ENCODE measurements around the gene CCDC86. TPM values are rescaled to one million over a fixed set of nuclear protein-coding genes. Genes with fewer than 3 reads are reported as not detected.

CCDC86 gene
- total and polyA plus RNA-seq, 4 experiments from 2014 or later: 7.5 to 17.2 (median 11.0) TPM

- Histone ChIP-seq H3K27me3 (ENCODE audit: insufficient read depth, low read length) (no peaks in the 10 kb centered on the region), H3K4me1 (ENCODE audit: insufficient read depth, low read length) (peaks cover 3% of the 10 kb centered on the region), H3K36me3 (ENCODE audit: insufficient read depth, low read length) (peaks cover 19% of the 10 kb centered on the region), H3K4me3 (ENCODE audit: low read length in 2 of 2) (no peak overlapping the region), H3K9me3 (ENCODE audit: control insufficient read depth in 1 of 2, low read length in 2 of 2) (no peaks in the 10 kb centered on the region), H3K27ac (ENCODE audit: low read depth, low read length) (no peak overlapping the region)
- H3K27ac Mint-ChIP-seq: no peak overlapping the region
- ChIA-PET CTCF (ENCODE audit: partially characterized antibody) (no interaction called here), POLR2A (ENCODE audit: partially characterized antibody) (no interaction called here)
- DNase-seq: no peak
- no peaks in the 10 kb centered on the region for H3K27me3 Mint-ChIP-seq
- H3K9me3 Mint-ChIP-seq: no peaks in the 10 kb centered on the region
- intact Hi-C loops (cut with micrococcal nuclease): no loop called here
- peaks cover under 1 to 9% (median 6%) of the 10 kb centered on the region in 4 donors for H3K4me1 Mint-ChIP-seq
- peak overlapping the region in 2 of 8 donors; percentile 60 to 91 for H3K4me3 Mint-ChIP-seq
- peaks cover 32% of the 10 kb centered on the region in 2 donors for H3K36me3 Mint-ChIP-seq
These were observed 11.4 kb downstream of the CCDC86 start for GRCh38 chr11:60852982-60853950.

DNA sequence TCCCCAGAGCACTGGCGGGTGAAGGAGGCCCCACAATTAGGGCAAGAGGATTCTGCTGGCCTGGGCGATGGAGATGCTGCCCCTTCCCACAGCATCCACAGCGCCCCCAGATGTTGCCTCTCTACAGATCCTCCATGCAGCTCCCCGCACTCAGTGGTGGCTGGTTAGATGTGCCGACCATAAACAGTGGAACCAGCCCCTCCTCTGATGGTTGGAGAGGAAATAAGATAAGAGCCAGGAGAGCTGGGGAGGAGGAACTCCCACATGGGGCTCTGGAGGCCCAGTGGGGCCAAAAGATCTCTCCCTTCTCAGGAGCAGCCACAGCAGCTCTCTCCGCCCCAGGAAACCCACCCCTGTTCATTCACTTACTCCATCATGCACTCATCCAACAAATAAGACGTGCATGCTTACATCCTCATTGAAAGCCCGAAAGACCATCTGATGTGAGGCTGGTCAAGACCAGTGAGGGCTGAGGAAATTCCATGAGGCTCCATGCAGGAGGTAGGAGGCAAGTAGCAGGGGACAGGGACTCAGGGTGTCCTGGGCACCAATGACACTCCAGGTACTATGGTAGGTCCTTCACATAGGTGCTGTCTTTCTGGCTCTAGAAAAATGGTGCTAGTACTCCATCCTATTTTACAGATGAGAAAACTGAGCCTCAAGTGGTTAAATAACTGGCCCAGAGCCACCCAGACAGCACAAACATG is 12.4 kb downstream of the CCDC86 start:
- H3K27ac ChIP-seq (ENCODE audit: low read depth, low read length): no peak overlapping the region
- peaks cover 19% of the 10 kb centered on the region for H3K36me3 ChIP-seq (ENCODE audit: insufficient read depth, low read length)
- Mint-ChIP-seq H3K4me1 (peaks cover 8 to 19% (median 16%) of the 10 kb centered on the region in 4 donors), H3K27ac (no peak overlapping the region), H3K4me3 (peak overlapping the region in 3 of 8 donors; percentile 29 to 91 (median 43)), H3K9me3 (no peaks in the 10 kb centered on the region), H3K36me3 (peaks cover 24 to 26% of the 10 kb centered on the region in 2 donors), H3K27me3 (no peaks in the 10 kb centered on the region)
- no peaks in the 10 kb centered on the region for H3K9me3 ChIP-seq (ENCODE audit: control insufficient read depth in 1 of 2, low read length in 2 of 2)
- ChIA-PET CTCF (ENCODE audit: partially characterized antibody) (no interaction called here), POLR2A (ENCODE audit: partially characterized antibody) (no interaction called here)
- intact Hi-C loops (cut with micrococcal nuclease): no loop called here
- no peak for DNase-seq
- peaks cover 13% of the 10 kb centered on the region for H3K4me1 ChIP-seq (ENCODE audit: insufficient read depth, low read length)
- H3K4me3 ChIP-seq (ENCODE audit: low read length in 2 of 2): no peak overlapping the region
- H3K27me3 ChIP-seq (ENCODE audit: insufficient read depth, low read length): no peaks in the 10 kb centered on the region

GRCh38 chr11:60854847-60855725 is 13.2 kb downstream of the CCDC86 start:
- Histone ChIP-seq H3K9me3 (ENCODE audit: control insufficient read depth in 1 of 2, low read length in 2 of 2) (no peaks in the 10 kb centered on the region), H3K4me3 (ENCODE audit: low read length in 2 of 2) (no peak overlapping the region), H3K27me3 (ENCODE audit: insufficient read depth, low read length) (no peaks in the 10 kb centered on the region), H3K27ac (ENCODE audit: low read depth, low read length) (no peak overlapping the region), H3K36me3 (ENCODE audit: insufficient read depth, low read length) (peaks cover 16% of the 10 kb centered on the region), H3K4me1 (ENCODE audit: insufficient read depth, low read length) (peaks cover 13% of the 10 kb centered on the region)
- intact Hi-C loops (cut with micrococcal nuclease): no loop called here
- Mint-ChIP-seq H3K36me3 (peaks cover 19 to 20% of the 10 kb centered on the region in 2 donors), H3K4me1 (peaks cover 8 to 21% (median 17%) of the 10 kb centered on the region in 4 donors), H3K4me3 (peak overlapping the region in 6 of 8 donors; percentile 64 to 91 (median 74)), H3K9me3 (no peaks in the 10 kb centered on the region), H3K27ac (peak overlapping the region in 1 of 7 donors; percentile 79), H3K27me3 (no peaks in the 10 kb centered on the region)
- CTCF ChIA-PET (ENCODE audit: partially characterized antibody): interaction anchor here (0.9 to 1.4 kb wide), 2 partner anchors 9 to 23 kb away, joined by 4 to 5 read pairs; no protein-coding TSS in a partner anchor
- DNase-seq: no peak
- POLR2A ChIA-PET (ENCODE audit: partially characterized antibody): no interaction called here

- intact Hi-C loops (cut with micrococcal nuclease): no loop called here
- no peaks in the 10 kb centered on the region for H3K9me3 Mint-ChIP-seq
- H3K36me3 Mint-ChIP-seq: peaks cover 12 to 14% of the 10 kb centered on the region in 2 donors
- no peaks in the 10 kb centered on the region for H3K27me3 ChIP-seq (ENCODE audit: insufficient read depth, low read length)
- H3K9me3 ChIP-seq (ENCODE audit: control insufficient read depth in 1 of 2, low read length in 2 of 2): no peaks in the 10 kb centered on the region
- peaks cover 8 to 21% (median 17%) of the 10 kb centered on the region in 4 donors for H3K4me1 Mint-ChIP-seq
- no peaks in the 10 kb centered on the region for H3K27me3 Mint-ChIP-seq
- POLR2A ChIA-PET (ENCODE audit: partially characterized antibody): no interaction called here
- peak within 1 kb of the TSS in 2 of 7 donors; percentile 60 to 79 for H3K27ac Mint-ChIP-seq
- no peak for DNase-seq
- H3K36me3 ChIP-seq (ENCODE audit: insufficient read depth, low read length): peaks cover 8% of the 10 kb centered on the region
- H3K27ac ChIP-seq (ENCODE audit: low read depth, low read length): no peak within 1 kb of the TSS
- peaks cover 13% of the 10 kb centered on the region for H3K4me1 ChIP-seq (ENCODE audit: insufficient read depth, low read length)
- no peak within 1 kb of the TSS for H3K4me3 ChIP-seq (ENCODE audit: low read length in 2 of 2)
- CTCF ChIA-PET (ENCODE audit: partially characterized antibody): interaction anchor here (0.9 to 1.4 kb wide), 3 partner anchors 9 to 25 kb away, joined by 4 to 5 read pairs (median 4); no protein-coding TSS in a partner anchor
- peak within 1 kb of the TSS in 7 of 8 donors; percentile 64 to 91 (median 72) for H3K4me3 Mint-ChIP-seq
These were observed 14.1 kb downstream of the CCDC86 start, which contains the start of gene PTGDR2 for GRCh38 chr11:60855726-60856633. Gene PTGDR2 (minus strand): TSS chr11:60855950. CDS start chr11:60853722, 2,228 bp downstream.

DNA sequence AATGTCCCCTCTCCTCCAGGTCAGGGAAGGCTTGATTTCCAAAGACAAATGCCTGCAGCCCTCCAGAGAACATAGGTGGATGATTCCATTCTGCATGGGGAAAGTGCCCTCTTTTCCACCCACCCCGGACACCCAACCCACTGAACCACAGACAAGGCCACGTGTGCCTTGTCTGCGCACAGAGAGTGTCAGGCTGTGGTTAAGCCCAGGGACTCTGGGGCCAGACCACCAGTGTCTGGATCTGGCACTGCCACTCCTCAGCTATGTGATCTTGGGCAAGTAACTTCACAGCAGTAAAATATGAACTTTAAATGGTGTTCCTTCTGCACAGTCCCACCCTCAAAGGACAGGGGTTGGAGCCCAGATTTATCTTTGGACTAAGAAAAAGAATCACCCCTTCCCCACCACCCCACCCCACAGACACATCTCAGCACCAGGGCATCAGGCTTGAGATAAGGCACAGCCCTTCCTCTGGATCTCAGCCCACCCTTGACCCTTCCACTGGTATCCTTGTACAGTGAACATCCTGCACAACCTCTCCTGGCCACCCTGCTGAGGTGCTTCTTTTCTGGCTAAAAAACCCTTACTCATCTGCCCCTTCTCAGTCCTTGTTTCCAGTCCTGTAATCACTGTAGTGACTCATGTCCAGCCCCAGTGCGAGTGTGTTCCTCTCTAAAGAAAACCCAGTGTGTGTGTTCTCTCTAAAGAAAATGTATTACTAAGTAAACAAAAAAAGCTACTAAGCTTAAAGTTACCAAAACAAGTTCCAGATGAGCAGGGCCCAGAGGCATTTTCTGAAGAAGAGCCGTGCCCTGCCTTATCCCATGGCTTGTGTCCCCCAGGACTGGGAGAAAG is 15.7 kb downstream of the CCDC86 start:
- H3K9me3 ChIP-seq (ENCODE audit: control insufficient read depth in 1 of 2, low read length in 2 of 2): no peaks in the 10 kb centered on the region
- H3K36me3 ChIP-seq (ENCODE audit: insufficient read depth, low read length): no peaks in the 10 kb centered on the region
- ChIA-PET POLR2A (ENCODE audit: partially characterized antibody) (no interaction called here), CTCF (ENCODE audit: partially characterized antibody) (interaction anchor here (1.4 kb wide), 1 partner anchor 27 kb away, joined by 4 read pairs; no protein-coding TSS in a partner anchor)
- no peak for DNase-seq
- H3K4me3 ChIP-seq (ENCODE audit: low read length in 2 of 2): no peak overlapping the region
- H3K9me3 Mint-ChIP-seq: no peaks in the 10 kb centered on the region
- H3K4me1 ChIP-seq (ENCODE audit: insufficient read depth, low read length): peaks cover 13% of the 10 kb centered on the region
- H3K36me3 Mint-ChIP-seq: peaks cover 0 to 2% of the 10 kb centered on the region in 2 donors
- H3K4me3 Mint-ChIP-seq: peak overlapping the region in 1 of 8 donors; percentile 61
- intact Hi-C loops (cut with micrococcal nuclease): no loop called here
- no peak overlapping the region for H3K27ac ChIP-seq (ENCODE audit: low read depth, low read length)
- no peaks in the 10 kb centered on the region for H3K27me3 Mint-ChIP-seq
- no peaks in the 10 kb centered on the region for H3K27me3 ChIP-seq (ENCODE audit: insufficient read depth, low read length)
- peak overlapping the region in 2 of 7 donors; percentile 46 to 85 for H3K27ac Mint-ChIP-seq
- H3K4me1 Mint-ChIP-seq: peaks cover 8 to 21% (median 17%) of the 10 kb centered on the region in 4 donors
